GM18505 (cell line): ENCODE data around the gene HIC1.
"Not testable (repeated sequence)": the region's sequence is repeated elsewhere in the genome, so short reads cannot be mapped to it uniquely, and the experiment has no call there.

ENCODE experiments used
- ATAC-seq: cut with Tn5 transposase; IDR thresholded peaks from one replicate; pipeline ENCODE4 v1.9.1; 2021; ENCODE audit not compliant: unreplicated experiment
- POLR2A ChIP-seq: IDR thresholded peaks from 4 replicates; pipeline ENCODE4 v1.6.1; 2011; ENCODE audit warnings: borderline replicate concordance; ENCODE audit not compliant: insufficient read depth, insufficient read length; ENCODE audit errors: extremely low read depth

HIC1 gene

GRCh38 chr17:2054512-2055291 is at the start of gene HIC1:
Gene HIC1, plus strand, starts transcription at chr17:2055103. Its CDS starts 1,588 bp downstream, at chr17:2056691.
- peak; percentile 19 for ATAC-seq
- TF ChIP-seq POLR2A: peak; percentile 85

DNA sequence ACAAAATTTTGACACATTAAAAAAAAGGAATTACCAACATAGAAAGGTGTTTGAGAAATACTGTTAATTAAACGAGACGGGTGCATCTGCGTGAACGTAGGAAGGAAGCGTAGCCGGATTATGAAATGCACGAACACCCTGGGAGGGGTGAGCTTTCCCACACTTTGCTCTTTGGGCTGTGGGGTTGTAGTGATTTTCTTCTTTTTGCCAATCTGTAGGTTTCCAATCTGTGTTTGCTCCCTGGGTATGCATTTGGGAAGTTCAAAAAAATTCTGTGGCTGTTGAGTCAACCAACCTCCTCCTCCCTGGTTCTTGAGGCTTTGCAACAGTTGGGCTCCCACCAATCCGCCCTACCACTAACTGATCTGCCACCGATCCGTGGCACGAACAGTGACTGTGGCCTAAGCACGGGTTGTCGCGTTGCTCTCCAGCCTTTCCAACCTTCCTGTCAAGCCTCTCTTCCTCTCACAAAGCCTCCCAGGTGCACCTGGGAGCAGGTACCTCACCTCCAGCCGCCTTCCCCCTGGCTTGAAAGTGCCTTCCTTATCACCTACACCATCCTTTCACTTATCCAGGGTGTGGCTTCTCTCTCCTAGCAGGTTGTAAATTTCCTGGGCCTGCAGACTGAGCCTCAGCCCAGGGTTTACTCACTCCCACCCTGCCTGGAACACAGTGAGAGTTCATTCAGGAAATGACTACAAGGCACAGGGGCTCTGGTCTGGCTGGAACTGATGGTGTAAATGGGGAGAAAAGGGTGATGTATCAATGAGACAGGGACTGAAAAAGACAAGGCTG is 46.4 kb upstream of the HIC1 start:
- no peak for ATAC-seq
- TF ChIP-seq POLR2A: no peak

GRCh38 chr17:2009737-2010136 is 45.2 kb upstream of the HIC1 start:
- no peak for TF ChIP-seq POLR2A
- ATAC-seq: no peak

- TF ChIP-seq POLR2A: no peak
These were observed 43.2 kb upstream of the HIC1 start for GRCh38 chr17:2011411-2012371.

GRCh38 chr17:2012499-2012898 is 42.4 kb upstream of the HIC1 start:
- no peak for ATAC-seq
- TF ChIP-seq POLR2A: no peak

More at GRCh38 chr17:2011411-2012371, 43.2 kb upstream of the HIC1 start:
- ATAC-seq: no peak

- ATAC-seq: not testable (repeated sequence)
These were observed 41.5 kb upstream of the HIC1 start for GRCh38 chr17:2013220-2013993.

- no peak for ATAC-seq
- no peak for TF ChIP-seq POLR2A
These were observed 40.9 kb upstream of the HIC1 start for GRCh38 chr17:2013994-2014317.

DNA sequence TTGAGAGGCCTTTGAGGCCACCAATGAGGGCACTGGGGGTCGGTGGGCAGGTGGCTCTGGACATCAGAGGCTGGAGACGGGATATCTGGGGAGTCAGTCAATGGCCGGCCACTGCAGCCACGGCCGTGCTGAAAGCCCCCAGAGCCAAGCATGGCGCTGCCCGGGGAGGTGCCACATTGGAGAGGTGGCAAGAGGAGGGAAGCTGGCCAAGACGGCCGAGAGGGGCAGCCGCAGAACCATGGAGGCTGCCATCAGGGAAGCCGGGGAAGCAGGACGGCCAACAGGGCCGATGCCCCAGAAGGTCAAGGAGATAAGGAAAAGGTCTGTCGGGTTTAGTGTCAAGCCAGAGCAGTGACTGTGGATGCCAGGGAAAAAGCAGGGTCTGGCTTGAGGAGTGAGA is 39.6 kb upstream of the HIC1 start:
- no peak for TF ChIP-seq POLR2A
- ATAC-seq: no peak

DNA sequence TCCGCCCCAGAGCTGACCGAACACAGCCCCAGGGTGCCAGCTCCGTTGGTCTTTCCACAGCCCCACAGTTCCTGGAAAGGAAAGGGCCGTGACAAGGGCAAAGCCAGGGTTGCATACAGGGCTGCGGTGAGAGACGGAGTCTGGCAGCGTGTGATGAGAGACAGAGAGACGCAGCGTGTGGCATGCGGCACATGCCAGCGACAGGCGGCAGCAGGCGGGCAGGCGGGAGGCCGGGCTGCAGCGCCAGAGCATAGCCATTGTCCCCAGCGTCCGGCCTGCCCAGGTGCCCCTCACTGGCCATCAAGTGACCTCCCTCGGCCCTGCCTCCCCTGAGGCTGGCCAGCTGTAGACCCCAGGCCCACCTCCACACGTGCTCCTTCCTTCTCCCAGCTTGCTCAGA is 38.4 kb upstream of the HIC1 start:
- TF ChIP-seq POLR2A: no peak

GRCh38 chr17:2017274-2017941 is 37.5 kb upstream of the HIC1 start:
- no peak for TF ChIP-seq POLR2A
- no peak for ATAC-seq

More for the DNA sequence above, 38.4 kb upstream of the HIC1 start:
- ATAC-seq: no peak

DNA sequence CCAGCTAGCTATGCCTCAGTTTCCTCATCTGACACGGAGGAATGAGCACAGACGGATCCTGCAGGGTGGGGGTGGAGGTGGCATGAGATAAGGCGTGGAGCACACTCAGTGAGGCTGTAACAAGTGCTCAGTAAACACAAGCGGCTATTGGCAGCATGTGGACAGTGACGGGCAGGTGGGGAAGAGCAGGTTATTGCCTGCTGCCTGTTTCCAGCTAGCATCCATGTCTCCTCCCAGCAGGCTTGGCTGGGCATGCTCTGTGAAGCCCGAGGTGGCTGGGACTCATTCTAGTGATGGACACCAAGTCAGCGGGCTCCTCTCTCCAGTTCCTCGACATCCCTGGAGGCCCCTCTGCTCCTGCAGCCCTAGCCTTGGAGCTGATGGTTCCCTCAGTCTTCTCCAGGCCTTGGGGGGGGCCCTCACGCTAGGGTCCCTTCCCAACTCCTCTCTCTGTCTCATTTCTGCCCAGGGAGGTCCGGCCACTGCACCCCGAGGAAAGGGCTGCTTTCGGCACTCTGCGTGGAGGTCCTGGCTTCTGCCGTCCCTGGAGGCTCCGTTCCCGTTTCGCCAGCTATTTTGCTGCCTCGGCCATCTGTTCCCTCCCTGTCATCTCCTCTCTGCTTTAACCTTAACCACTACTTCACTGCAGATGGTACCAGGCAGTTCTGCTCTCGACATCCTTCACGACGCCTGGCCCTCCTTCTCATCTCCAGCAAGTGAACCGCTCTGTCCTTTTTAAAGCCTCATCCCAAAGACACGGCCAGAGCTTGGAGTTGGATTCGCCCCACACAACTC is 36.0 kb upstream of the HIC1 start:
- no peak for ATAC-seq
- no peak for TF ChIP-seq POLR2A
